Stomach (tissue), 4 donors: ENCODE results near the gene ATP6V1G1.

ENCODE experiments used
- POLR2A ChIP-seq, 4 donors: fragments of 450-650 bp; IDR thresholded peaks; one replicate each; pipeline ENCODE4 v1.6.1; 2016; ENCODE audit warnings: antibody characterized with exemption in 4 of 4, control low read depth in 2 of 4, mild to moderate bottlenecking in 1 of 4, moderate library complexity in 1 of 4
- POLR2AphosphoS5 ChIP-seq, 3 donors: sonication (generic); formaldehyde crosslinking; IDR thresholded peaks; one replicate each; pipeline ENCODE4 v1.6.1; 2016; ENCODE audit warnings: antibody characterized with exemption in 3 of 3
- TF ChIP-seq, protein P1 (sequence below), 7 experiments: fragments of 450-650 bp in 4 of 7; fragments of 200-600 bp in 3 of 7; sonication (generic) in 3 of 7; IDR thresholded peaks; one replicate each; pipeline ENCODE4 v1.5.1; 2016 to 2019; ENCODE audit warnings: antibody characterized with exemption in 7 of 7, control low read depth in 2 of 7, mild to moderate bottlenecking in 1 of 7

DNA sequence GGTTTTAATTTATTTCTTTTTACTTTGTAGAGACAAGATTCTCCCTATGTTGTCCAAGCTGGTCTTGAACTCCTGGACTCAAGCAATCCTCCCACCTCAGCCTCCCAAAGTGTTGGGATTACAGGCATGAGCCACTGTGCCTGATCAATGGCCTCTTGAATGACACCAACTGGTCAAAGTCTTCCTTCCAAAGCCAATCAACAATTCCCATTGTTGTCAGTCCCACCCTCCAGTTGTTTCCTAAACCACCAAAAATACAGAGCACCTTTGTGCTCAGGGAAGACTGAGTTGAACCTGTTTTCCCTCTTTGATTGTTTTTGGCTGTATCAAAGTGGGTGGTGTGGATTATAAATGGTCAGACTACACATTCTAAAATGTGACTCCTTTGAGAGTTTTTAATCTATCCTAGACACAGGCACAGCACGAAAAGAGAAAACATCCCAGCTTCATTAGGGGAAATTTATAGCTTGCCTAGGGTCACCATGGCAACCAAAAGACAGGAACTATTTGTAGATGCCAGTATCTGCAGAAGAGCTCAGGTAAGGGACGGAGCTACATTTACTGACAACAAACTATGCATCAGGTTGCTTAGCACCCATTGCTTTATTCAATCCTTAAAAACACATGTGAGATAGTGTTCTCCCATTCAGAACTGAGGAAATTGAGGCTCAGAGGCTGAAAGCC is 27.6 kb upstream of the ATP6V1G1 start:
- no peak for TF ChIP-seq POLR2AphosphoS5 (IDR thresholded peaks at IDR 0.05)
- TF ChIP-seq, protein P1, sequence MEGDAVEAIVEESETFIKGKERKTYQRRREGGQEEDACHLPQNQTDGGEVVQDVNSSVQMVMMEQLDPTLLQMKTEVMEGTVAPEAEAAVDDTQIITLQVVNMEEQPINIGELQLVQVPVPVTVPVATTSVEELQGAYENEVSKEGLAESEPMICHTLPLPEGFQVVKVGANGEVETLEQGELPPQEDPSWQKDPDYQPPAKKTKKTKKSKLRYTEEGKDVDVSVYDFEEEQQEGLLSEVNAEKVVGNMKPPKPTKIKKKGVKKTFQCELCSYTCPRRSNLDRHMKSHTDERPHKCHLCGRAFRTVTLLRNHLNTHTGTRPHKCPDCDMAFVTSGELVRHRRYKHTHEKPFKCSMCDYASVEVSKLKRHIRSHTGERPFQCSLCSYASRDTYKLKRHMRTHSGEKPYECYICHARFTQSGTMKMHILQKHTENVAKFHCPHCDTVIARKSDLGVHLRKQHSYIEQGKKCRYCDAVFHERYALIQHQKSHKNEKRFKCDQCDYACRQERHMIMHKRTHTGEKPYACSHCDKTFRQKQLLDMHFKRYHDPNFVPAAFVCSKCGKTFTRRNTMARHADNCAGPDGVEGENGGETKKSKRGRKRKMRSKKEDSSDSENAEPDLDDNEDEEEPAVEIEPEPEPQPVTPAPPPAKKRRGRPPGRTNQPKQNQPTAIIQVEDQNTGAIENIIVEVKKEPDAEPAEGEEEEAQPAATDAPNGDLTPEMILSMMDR (IDR thresholded peaks at IDR 0.05) = no peak
- no peak for TF ChIP-seq POLR2A (IDR thresholded peaks at IDR 0.05)
